Right renal cortex interstitium (tissue), 3 donors: Measurements from ENCODE around the gene DCLK1. TPM values are rescaled to one million over a fixed set of nuclear protein-coding genes. Genes with fewer than 3 reads are reported as not detected.
A peak's percentile ranks its signal among the peaks of the same experiment; 100 is the strongest.

Source experiments
- DNase-seq, 3 donors: peaks; one replicate each; pipeline ENCODE4 v3.0.0-alpha.2; 2013; ENCODE audit warnings: low read depth in 3 of 3, low spot score in 2 of 3
- polyA plus RNA-seq, 3 donors: library from polyadenylated mRNA; unstranded; fragments of 120-200 nt; gene quantifications; one replicate each; pipeline ENCODE4 v1.2.1, GENCODE V29; 2013; ENCODE audit not compliant: insufficient read length in 3 of 3

DCLK1 gene
- polyA plus RNA-seq, 3 donors, result 3.5 to 6.3 (median 4.4) TPM

DNA sequence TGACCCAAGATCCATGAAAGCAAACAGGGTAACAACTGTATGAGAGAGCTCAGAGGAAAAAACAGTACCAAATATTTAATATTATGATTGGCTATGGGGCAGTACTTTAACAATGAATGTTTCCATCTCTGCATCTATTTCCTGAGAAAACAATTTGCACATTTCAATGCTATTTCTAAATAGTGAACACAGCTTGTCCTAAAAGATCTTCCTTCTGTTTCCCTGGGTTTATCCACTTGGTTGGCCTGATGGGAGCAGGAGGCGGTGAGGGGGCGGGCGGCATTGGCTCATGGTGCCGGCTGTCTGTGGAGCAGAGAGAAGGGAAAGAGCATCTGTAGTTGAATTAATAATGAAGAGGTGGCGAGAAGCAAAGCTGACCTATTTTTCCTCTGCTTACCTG lies 291.4 kb downstream of the DCLK1 start:
- no peak for DNase-seq

- DNase-seq, result no peak
These were observed 292.8 kb downstream of the DCLK1 start for GRCh38 chr13:35838356-35838755.

- no peak for DNase-seq
These were observed 294.7 kb downstream of the DCLK1 start for GRCh38 chr13:35836446-35836845.

GRCh38 chr13:35835989-35836388 lies 295.2 kb downstream of the DCLK1 start:
- no peak for DNase-seq

- no peak for DNase-seq
These were observed 297.4 kb downstream of the DCLK1 start for GRCh38 chr13:35833608-35834275.

DNA sequence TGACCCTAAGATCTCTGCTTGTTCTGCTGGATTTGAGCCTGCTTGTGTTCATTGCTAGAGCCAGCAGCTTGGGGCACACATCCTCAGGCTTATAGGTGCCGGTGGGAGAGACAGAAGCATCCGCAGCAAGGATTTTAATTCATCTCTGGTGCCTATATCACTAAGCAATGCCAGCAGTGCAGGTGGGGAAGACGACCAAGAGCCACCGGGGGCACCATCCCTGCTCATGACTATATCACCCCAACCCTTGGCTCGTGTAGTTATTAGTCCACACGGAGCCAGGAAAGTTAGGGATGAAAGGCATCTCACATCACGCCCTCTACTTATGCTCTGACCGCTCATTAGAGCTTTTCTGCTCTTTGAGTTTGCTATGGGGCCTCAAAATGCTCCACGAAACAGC lies 298.2 kb downstream of the DCLK1 start:
- DNase-seq, result no peak

GRCh38 chr13:35832551-35832950 lies 298.6 kb downstream of the DCLK1 start:
- no peak for DNase-seq

DNA sequence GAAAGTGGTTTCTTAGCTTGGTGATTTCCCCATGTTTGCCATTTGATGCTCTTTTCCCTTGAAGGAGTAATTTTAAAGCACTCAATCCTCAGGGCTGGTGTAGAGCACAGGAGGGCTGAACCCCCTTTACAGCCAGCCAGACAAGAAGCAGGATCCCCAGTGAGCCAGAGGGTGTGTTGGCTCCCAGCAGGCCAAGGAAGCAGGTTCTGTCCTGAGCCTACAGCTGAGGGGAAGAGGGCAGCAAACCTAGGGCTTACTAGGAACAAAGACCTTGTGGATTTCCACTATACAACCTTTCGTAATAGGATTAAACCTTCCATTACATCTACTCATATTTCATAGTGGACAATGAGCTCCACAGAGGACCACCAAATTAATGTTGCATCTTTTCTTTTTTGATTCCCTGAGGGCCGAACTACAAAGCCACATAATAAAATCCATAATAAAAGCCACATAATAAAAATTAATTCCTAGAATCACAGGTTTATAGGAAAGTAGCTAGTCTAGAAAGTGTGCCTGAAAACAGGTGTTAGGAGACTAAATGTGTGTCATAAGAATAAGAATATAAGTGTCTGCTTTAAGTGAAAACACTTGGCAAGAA lies 300.2 kb downstream of the DCLK1 start:
- no peak for DNase-seq

DNA sequence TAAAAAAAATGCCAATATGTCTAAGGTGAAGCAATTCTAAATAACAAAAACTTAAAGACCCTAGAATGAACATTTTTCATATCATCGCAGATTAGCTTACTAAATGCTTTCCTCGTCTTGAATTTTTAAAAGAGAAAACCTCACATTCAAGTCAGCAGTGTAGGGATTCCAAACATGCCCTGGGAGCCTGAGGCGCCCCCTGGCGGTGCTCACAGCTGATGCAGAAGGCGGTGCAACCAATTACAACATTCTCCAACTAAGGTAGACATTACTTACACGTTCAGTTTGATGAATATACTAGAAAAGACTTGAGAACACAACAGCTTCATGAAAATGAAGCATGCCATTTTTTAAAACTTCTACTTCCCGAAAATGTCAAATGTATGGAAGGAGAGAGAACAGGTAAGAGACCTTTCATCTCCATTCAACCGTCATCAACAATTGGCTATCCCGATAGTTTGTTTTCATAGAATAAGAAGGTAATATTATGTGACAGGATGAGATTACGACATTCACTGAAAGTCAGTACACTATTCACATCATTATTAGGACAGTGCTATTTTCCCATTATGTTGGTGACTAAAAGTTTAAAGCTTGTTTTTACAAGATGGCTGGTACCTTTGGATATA lies 304.4 kb downstream of the DCLK1 start:
- DNase-seq, result no peak

DNA sequence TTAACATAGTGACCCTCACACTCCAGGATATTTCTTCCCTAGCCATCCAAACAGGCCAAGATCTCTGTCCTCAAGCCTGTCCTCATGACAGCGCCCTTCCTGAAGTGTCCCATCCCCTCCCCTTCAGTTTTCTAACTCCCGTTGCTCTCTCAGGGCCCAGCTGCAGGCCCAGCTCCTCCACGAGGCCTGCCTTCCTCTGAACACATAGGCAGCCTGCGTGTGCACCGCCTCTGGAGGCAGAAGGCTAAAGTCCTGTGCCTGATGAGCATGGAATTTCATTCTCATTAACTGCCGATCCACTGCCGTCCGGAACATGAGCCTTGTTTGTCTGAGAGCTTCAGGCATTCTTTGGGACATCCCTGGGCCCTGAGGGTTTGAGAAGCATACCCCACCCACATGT lies 306.4 kb downstream of the DCLK1 start:
- DNase-seq, result no peak

- no peak for DNase-seq
These were observed 306.8 kb downstream of the DCLK1 start for GRCh38 chr13:35824395-35824794.

DNA sequence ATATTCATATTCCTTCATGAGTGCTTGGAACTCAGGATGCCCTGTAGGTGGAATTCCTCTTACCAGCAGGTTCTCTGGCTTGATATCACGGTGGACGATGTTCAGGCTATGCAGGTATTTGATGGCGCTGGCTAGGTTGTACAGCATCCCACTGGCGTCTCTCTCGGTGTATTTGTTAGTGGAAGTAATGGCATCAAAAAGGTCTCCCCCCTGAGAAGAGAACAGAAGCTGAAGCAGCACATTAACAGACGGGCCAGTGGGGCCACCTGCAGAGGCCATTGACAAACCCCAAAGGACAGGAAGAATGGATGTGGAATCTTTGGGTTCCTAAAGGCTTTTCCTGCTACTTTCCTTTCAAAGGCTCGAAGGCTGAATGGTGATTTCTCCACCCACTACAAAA lies 308.5 kb downstream of the DCLK1 start:
- no peak for DNase-seq

- peak in 2 of 3 donors; percentile 23 to 34 for DNase-seq
These were observed 312.5 kb downstream of the DCLK1 start for GRCh38 chr13:35818633-35819067.

DNA sequence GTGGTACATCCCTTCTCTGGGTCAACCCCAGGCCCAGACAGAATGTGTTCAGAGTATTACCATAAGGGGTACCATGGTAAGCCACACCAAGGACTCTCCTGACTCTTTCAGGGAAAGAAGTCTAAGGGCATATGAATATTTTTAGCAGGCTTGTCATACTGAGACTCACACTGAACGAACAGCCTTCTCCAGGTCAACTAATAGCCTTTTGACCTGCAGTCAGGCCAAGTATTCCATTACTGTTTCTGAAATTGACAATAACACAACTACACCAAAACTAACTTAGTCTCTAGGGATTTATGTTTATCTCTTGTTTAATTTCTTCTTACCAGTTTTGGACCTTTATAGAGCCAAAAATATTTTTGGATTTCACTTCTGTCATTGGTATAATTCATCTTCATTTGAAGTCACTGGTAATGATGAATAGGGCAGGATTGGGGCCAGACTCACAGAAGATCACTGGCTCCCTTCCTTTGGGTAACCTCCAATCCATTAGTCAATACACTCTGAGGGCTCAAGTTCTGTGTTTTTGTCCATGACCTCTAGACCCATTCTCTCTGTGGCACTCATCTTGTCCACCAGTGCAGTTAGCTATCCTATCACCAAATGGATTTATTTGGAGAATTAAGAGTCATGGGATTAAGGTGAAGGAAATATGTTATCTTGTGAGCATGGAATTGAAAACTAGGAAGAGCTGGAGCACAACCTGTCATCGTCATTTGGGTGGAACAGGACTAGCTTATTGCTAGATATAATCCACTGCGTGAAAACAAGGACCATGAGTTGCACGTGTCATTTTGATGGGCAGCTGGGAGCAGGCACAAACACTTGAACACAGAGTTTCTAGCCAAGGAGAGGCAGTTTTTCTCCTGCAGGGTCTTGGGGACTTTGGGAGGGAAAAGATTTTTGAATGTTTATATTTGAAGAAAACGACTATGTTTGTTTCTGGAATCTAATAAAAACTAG lies 313.3 kb downstream of the DCLK1 start:
- no peak for DNase-seq

DNA sequence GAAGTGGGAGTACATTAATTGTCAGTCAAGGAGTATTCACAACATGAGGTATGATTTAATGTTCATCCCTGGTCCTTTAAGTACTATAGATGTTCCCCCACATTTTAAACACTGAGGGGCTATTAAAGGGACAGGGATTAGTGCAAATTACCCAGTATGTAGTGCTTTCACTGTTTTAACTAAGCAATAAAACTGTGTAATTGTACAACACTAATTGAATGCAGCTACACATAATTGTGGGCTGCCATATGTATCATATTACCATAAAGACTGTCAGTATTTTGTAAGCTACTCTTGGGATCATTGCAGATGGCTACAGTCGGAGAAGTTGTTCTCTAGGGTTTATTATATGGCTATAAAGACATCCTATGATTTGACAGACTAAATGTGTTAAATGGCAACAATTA lies 316.6 kb downstream of the DCLK1 start:
- peak; percentile 29 to 60 (median 41) for DNase-seq

- no peak for DNase-seq
These were observed 318.4 kb downstream of the DCLK1 start for GRCh38 chr13:35812736-35813135.

DNA sequence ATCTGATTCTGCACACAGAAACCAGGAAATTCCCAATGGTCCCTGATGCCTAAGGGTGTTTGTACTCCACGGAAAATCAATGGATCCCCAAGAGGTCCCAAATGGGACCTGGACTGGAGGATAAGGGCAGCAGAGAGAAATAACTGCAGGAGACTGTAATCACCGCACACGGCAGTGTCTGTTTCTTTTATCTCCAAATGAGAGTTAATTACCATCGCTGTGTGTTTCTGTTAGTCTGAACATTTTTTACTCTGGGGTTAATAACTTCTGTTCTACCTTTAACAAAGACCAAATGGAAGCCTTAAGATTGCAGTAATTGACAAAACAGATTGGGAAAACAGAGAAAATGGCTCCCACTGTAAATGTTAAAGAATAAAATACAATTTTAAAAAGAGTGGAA lies 320.9 kb downstream of the DCLK1 start:
- no peak for DNase-seq

GRCh38 chr13:35808846-35809245 lies 322.3 kb downstream of the DCLK1 start:
- no peak for DNase-seq

DNA sequence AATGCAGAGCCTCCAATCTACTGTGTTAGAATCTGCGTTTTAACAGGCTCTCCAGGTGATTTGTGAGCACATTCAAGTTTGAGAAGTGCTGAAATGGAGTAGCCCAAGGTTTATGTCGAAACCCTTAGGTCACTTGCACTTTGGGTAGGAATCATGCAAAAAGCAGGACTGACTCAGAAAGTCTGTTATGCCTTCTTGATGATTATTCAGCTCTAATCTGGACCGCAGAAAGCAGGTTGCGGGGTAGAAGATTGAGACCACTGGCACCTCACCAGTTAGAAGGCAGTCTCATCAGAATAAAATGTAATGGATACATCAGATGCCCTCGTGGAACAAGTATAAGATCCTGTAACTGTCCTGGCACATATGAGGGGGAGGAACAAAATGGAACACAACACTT lies 326.3 kb downstream of the DCLK1 start:
- DNase-seq, result no peak

DNA sequence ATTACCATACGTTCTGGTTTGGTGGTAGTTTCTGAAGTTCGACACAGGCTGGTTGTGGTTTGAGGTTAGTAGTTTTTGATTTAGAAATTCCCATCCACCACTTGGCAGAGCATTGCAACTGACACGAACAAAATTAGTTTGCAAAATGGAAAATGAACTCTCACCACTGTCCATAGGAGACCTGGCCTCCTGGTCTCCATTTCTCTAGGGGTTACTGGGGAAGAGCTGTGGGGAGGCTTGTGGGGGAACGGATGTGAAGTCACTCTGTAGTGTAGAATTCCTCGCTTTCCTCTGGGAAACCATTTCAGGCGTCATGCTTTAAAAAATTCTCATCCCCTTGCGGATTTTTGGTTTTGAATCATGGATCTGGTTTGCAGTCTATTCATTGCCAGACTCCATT lies 333.2 kb downstream of the DCLK1 start:
- no peak for DNase-seq

- DNase-seq, result no peak
These were observed 333.9 kb downstream of the DCLK1 start for GRCh38 chr13:35797244-35797643.
